ENCODE data around the gene MIER2.
"Not testable (repeated sequence)": the region's sequence is repeated elsewhere in the genome, so short reads cannot be mapped to it uniquely, and the experiment has no call there.

MIER2 gene

GRCh38 chr19:344625-345319 lies at the start of gene MIER2:
TSS of gene MIER2 (minus strand) at chr19:344796. CDS start at chr19:344782, 14 bp downstream.
- peaks cover 7% of the 10 kb centered on the region for H3K36me3 Mint-ChIP-seq
- H3K27ac Mint-ChIP-seq, result peak within 1 kb of the TSS; percentile 97
- H3K4me3 Mint-ChIP-seq, result peak within 1 kb of the TSS; percentile 93
- peaks cover 50% of the 10 kb centered on the region for H3K4me1 Mint-ChIP-seq
- no peaks in the 10 kb centered on the region for H3K9me3 Mint-ChIP-seq
- no peaks in the 10 kb centered on the region for H3K27me3 Mint-ChIP-seq

GRCh38 chr19:393560-393959 lies 49.0 kb upstream of the MIER2 start:
- peak overlapping the region; percentile 90 for H3K27ac Mint-ChIP-seq
- not testable (repeated sequence) for H3K36me3 Mint-ChIP-seq, H3K4me3 Mint-ChIP-seq

GRCh38 chr19:392375-392970 lies 47.9 kb upstream of the MIER2 start:
- Mint-ChIP-seq H3K27me3 (peaks cover 4% of the 10 kb centered on the region), H3K27ac (peak overlapping the region; percentile 65), H3K4me3 (no peak overlapping the region), H3K9me3 (no peaks in the 10 kb centered on the region), H3K4me1 (peaks cover 4% of the 10 kb centered on the region), H3K36me3 (no peaks in the 10 kb centered on the region)

More at GRCh38 chr19:393560-393959, 49.0 kb upstream of the MIER2 start:
- H3K27me3 Mint-ChIP-seq, H3K4me1 Mint-ChIP-seq, H3K9me3 Mint-ChIP-seq: not testable (repeated sequence)

- peaks cover 6% of the 10 kb centered on the region for H3K27me3 Mint-ChIP-seq
- H3K4me3 Mint-ChIP-seq, result no peak overlapping the region
- peak overlapping the region; percentile 65 for H3K27ac Mint-ChIP-seq
- H3K9me3 Mint-ChIP-seq, result no peaks in the 10 kb centered on the region
- H3K36me3 Mint-ChIP-seq, result no peaks in the 10 kb centered on the region
- peaks cover 4% of the 10 kb centered on the region for H3K4me1 Mint-ChIP-seq
These were observed 47.3 kb upstream of the MIER2 start for GRCh38 chr19:391726-392374.

- Mint-ChIP-seq H3K9me3 (no peaks in the 10 kb centered on the region), H3K27ac (no peak overlapping the region), H3K36me3 (no peaks in the 10 kb centered on the region), H3K27me3 (peaks cover 9% of the 10 kb centered on the region), H3K4me1 (peaks cover 4% of the 10 kb centered on the region), H3K4me3 (no peak overlapping the region)
These were observed 46.6 kb upstream of the MIER2 start for GRCh38 chr19:391207-391557.

GRCh38 chr19:390386-391206 lies 46.0 kb upstream of the MIER2 start:
- peaks cover 12% of the 10 kb centered on the region for H3K27me3 Mint-ChIP-seq
- H3K4me1 Mint-ChIP-seq, result peaks cover 2% of the 10 kb centered on the region
- H3K27ac Mint-ChIP-seq, result no peak overlapping the region
- H3K36me3 Mint-ChIP-seq, result no peaks in the 10 kb centered on the region
- no peaks in the 10 kb centered on the region for H3K9me3 Mint-ChIP-seq
- no peak overlapping the region for H3K4me3 Mint-ChIP-seq

GRCh38 chr19:389935-390289 lies 45.3 kb upstream of the MIER2 start:
- no peak overlapping the region for H3K27ac Mint-ChIP-seq
- peaks cover 12% of the 10 kb centered on the region for H3K27me3 Mint-ChIP-seq
- no peaks in the 10 kb centered on the region for H3K9me3 Mint-ChIP-seq
- H3K36me3 Mint-ChIP-seq, result no peaks in the 10 kb centered on the region
- H3K4me3 Mint-ChIP-seq, result no peak overlapping the region
- H3K4me1 Mint-ChIP-seq, result no peaks in the 10 kb centered on the region

- no peaks in the 10 kb centered on the region for H3K36me3 Mint-ChIP-seq
- H3K9me3 Mint-ChIP-seq, result no peaks in the 10 kb centered on the region
- peaks cover 2% of the 10 kb centered on the region for H3K4me1 Mint-ChIP-seq
- no peak overlapping the region for H3K4me3 Mint-ChIP-seq
- peaks cover 14% of the 10 kb centered on the region for H3K27me3 Mint-ChIP-seq
- H3K27ac Mint-ChIP-seq, result no peak overlapping the region
These were observed 44.8 kb upstream of the MIER2 start for GRCh38 chr19:389255-389934.

- Mint-ChIP-seq H3K27me3 (peaks cover 17% of the 10 kb centered on the region), H3K9me3 (no peaks in the 10 kb centered on the region), H3K36me3 (no peaks in the 10 kb centered on the region), H3K27ac (no peak overlapping the region), H3K4me3 (no peak overlapping the region), H3K4me1 (peaks cover 9% of the 10 kb centered on the region)
These were observed 44.1 kb upstream of the MIER2 start for GRCh38 chr19:388691-389090.

GRCh38 chr19:387777-388176 lies 43.2 kb upstream of the MIER2 start:
- Mint-ChIP-seq H3K27me3 (peaks cover 21% of the 10 kb centered on the region), H3K36me3 (peaks cover under 1% of the 10 kb centered on the region), H3K4me3 (no peak overlapping the region), H3K4me1 (peaks cover 16% of the 10 kb centered on the region), H3K9me3 (no peaks in the 10 kb centered on the region), H3K27ac (no peak overlapping the region)

GRCh38 chr19:386632-387301 lies 42.2 kb upstream of the MIER2 start:
- Mint-ChIP-seq H3K27me3 (peaks cover 23% of the 10 kb centered on the region), H3K4me1 (peaks cover 23% of the 10 kb centered on the region)

GRCh38 chr19:386189-386588 lies 41.6 kb upstream of the MIER2 start:
- not testable (repeated sequence) for H3K4me3 Mint-ChIP-seq, H3K9me3 Mint-ChIP-seq, H3K27ac Mint-ChIP-seq, H3K36me3 Mint-ChIP-seq
- Mint-ChIP-seq H3K27me3 (peaks cover 23% of the 10 kb centered on the region), H3K4me1 (peaks cover 24% of the 10 kb centered on the region)

More at GRCh38 chr19:386632-387301, 42.2 kb upstream of the MIER2 start:
- not testable (repeated sequence) for H3K36me3 Mint-ChIP-seq, H3K27ac Mint-ChIP-seq, H3K4me3 Mint-ChIP-seq, H3K9me3 Mint-ChIP-seq

GRCh38 chr19:384799-385169 lies 40.2 kb upstream of the MIER2 start:
- Mint-ChIP-seq H3K4me1 (peaks cover 24% of the 10 kb centered on the region), H3K36me3 (peaks cover 3% of the 10 kb centered on the region), H3K27ac (no peak overlapping the region), H3K9me3 (no peaks in the 10 kb centered on the region), H3K4me3 (no peak overlapping the region), H3K27me3 (peaks cover 23% of the 10 kb centered on the region)

- Mint-ChIP-seq H3K27me3 (peaks cover 23% of the 10 kb centered on the region), H3K4me1 (peaks cover 24% of the 10 kb centered on the region), H3K9me3 (no peaks in the 10 kb centered on the region), H3K4me3 (peak overlapping the region; percentile 11), H3K36me3 (peaks cover 3% of the 10 kb centered on the region), H3K27ac (no peak overlapping the region)
These were observed 39.6 kb upstream of the MIER2 start for GRCh38 chr19:383922-384798.

Data from activated naive CD4-positive, alpha-beta T cell treated with anti-CD3 and anti-CD28 coated beads, Interleukin-2, amount 50 U/mL, for 24 hours (primary cell).